ENCODE data around the gene DUSP16. TPM values are rescaled to one million over a fixed set of nuclear protein-coding genes. Genes with fewer than 3 reads are reported as not detected.

DUSP16 gene, protein sequence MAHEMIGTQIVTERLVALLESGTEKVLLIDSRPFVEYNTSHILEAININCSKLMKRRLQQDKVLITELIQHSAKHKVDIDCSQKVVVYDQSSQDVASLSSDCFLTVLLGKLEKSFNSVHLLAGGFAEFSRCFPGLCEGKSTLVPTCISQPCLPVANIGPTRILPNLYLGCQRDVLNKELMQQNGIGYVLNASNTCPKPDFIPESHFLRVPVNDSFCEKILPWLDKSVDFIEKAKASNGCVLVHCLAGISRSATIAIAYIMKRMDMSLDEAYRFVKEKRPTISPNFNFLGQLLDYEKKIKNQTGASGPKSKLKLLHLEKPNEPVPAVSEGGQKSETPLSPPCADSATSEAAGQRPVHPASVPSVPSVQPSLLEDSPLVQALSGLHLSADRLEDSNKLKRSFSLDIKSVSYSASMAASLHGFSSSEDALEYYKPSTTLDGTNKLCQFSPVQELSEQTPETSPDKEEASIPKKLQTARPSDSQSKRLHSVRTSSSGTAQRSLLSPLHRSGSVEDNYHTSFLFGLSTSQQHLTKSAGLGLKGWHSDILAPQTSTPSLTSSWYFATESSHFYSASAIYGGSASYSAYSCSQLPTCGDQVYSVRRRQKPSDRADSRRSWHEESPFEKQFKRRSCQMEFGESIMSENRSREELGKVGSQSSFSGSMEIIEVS
- 8.1 and 12.1 TPM in 2 replicates for total RNA-seq

DNA sequence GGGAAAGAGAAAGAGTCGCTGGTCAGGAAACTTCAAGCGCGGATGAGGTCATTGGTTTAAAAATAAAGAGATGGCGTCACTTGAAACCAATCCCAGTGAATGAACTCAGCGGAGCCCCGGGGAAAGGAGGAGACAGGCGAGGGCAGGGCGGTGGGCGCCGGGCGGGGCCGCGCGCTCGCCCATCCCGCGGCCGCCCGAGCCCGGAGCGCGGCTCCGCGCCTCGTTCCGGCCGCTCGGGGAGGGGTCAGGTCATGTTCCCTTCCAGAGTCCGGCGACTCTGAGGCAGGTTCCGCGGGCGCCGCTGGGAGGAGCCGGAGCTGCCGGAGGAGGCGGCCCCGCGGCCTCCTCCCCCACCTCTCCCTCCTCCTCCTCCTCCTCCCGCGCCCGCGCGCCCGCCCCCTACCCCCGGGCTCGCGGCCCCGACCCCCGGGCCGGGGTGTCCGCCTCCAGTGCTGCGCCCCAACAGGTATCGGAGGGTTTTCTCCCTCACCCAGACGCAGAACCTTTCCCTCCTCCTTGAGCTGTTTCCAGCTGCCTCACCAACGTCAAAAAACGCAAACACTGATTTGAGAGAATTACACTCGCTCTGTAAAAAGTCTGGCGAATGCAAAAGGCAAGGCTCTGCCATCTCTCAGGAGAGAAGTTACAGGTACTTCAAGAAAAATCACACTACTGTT lies at the start of gene DUSP16:
DUSP16 (minus strand) TSS at position 279 of the 677 bp plus-strand sequence. CDS start 41,765 bp downstream, outside the sequence.
- TF ChIP-seq, protein P1, sequence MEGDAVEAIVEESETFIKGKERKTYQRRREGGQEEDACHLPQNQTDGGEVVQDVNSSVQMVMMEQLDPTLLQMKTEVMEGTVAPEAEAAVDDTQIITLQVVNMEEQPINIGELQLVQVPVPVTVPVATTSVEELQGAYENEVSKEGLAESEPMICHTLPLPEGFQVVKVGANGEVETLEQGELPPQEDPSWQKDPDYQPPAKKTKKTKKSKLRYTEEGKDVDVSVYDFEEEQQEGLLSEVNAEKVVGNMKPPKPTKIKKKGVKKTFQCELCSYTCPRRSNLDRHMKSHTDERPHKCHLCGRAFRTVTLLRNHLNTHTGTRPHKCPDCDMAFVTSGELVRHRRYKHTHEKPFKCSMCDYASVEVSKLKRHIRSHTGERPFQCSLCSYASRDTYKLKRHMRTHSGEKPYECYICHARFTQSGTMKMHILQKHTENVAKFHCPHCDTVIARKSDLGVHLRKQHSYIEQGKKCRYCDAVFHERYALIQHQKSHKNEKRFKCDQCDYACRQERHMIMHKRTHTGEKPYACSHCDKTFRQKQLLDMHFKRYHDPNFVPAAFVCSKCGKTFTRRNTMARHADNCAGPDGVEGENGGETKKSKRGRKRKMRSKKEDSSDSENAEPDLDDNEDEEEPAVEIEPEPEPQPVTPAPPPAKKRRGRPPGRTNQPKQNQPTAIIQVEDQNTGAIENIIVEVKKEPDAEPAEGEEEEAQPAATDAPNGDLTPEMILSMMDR (IDR thresholded peaks at IDR 0.05; ENCODE audit: insufficient read depth, low read depth, low read length) = no peak
- H3K4me3 ChIP-seq (ENCODE audit: low read depth, low read length) = peak within 1 kb of the TSS; percentile 86
- DNase-seq (ENCODE audit: low read depth) = peak; percentile 97

DNA sequence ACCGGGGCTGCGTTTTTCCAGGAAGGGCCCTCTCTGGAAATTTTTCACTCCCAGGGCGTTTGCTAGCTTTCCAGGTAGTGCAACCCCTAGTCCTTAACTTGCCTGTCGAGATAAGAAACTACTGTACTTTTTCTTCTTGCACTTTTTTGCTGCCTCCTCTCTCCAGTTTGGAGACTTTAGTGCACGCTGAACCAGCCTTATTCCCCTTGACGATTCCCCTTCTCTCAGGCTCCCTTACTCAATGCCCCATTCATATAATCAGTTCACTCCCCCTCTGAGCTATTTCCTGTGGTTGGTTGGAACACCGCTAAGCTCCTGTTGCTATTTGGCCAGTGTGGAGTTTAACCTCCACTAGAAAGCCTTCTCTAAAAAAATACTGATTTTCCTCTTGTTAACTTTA lies 49.7 kb upstream of the DUSP16 start:
- H3K4me3 ChIP-seq (ENCODE audit: low read depth, low read length) = peak overlapping the region; percentile 79
- DNase-seq (ENCODE audit: low read depth) = peak; percentile 74
- TF ChIP-seq, protein P1 (IDR thresholded peaks at IDR 0.05; ENCODE audit: insufficient read depth, low read depth, low read length) = no peak

DNA sequence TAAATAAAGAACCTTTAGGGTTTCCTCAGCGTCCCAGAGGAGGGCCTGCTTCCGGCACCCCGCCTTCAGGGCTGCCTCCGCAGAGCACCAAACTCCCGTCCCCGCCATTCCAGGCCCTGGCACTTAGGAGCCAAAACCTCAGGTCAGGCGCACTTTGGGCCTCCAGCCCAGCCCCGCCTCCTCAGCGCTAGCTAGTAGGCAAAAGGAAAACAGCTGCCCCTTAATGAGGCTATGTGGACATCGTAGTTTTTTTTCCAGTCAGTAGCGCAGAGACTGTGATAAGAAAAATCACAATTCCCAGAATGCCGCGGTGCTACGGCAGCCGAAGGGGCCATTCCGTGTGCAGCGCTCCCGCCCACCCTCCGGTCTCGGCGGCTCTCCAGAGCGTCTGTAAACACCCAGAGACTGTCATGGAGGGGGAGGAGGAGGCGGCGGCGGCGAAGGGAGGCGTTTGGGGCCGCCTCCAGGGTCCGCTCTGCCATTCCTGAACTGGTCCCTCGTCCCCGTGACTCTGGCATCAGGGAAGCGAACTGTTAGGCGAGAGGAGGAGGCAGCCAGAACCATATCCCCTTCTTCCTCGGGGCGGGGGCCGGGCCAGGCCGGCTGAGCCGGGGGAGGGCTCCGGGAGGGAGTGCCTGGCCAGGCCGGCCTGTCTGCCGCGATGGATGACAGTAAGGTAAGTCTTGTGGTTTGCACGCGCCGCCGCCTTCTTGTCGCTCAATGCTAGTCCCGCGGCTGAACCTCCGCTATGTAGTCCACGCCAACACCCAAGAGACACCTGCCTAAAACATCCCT lies 49.0 kb upstream of the DUSP16 start, which contains the start of gene CREBL2:
CREBL2 (plus strand) TSS at position 365 of the 795 bp plus-strand sequence; CDS start at position 662, 297 bp downstream.
- TF ChIP-seq, protein P1 (IDR thresholded peaks at IDR 0.05; ENCODE audit: insufficient read depth, low read depth, low read length) = no peak
- H3K4me3 ChIP-seq (ENCODE audit: low read depth, low read length) = peak within 1 kb of the TSS; percentile 79
- DNase-seq (ENCODE audit: low read depth) = peak; percentile 97

DNA sequence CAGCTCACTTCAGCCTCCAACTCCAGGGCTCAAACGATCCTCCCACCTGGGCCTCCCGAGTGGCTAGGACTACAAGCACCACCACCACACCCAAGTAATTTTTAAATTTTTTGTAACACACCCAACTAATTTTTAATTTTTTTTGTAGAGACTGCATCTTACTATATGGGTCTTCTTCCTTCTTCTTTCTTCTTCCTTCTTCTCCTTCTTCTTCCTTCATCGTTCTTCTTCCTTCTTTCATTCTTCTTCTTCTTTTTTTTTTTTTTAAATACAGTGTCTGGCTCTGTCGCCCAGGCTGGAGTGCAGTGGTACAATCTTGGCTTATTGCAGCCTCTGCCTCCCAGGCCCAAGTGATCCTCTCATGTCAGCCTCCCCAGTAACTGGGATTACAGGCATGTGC lies 48.0 kb upstream of the DUSP16 start:
- no peak overlapping the region for H3K4me3 ChIP-seq (ENCODE audit: low read depth, low read length)
- DNase-seq (ENCODE audit: low read depth) = no peak
- TF ChIP-seq, protein P1 (IDR thresholded peaks at IDR 0.05; ENCODE audit: insufficient read depth, low read depth, low read length) = no peak

DNA sequence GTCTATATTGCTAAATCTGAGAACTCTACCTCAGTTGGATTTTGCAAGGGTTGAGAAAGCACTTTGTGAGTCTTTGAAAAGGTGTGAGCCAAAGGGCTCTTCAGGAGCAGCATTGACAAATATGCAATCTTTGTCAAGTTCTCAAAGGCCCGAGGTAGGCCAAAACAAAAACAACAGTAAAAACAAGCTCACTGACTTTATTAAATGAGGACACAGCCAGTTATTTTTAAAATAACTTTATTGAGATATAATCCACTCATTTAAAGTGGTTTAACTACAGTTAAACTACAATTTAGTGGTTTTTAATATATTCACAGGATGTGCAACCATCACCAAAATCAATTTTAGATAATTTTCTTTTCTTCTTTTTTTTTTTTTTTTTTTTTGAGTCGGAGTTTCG lies 47.0 kb upstream of the DUSP16 start:
- H3K4me3 ChIP-seq (ENCODE audit: low read depth, low read length) = no peak overlapping the region
- DNase-seq (ENCODE audit: low read depth) = no peak
- TF ChIP-seq, protein P1 (IDR thresholded peaks at IDR 0.05; ENCODE audit: insufficient read depth, low read depth, low read length) = no peak

DNA sequence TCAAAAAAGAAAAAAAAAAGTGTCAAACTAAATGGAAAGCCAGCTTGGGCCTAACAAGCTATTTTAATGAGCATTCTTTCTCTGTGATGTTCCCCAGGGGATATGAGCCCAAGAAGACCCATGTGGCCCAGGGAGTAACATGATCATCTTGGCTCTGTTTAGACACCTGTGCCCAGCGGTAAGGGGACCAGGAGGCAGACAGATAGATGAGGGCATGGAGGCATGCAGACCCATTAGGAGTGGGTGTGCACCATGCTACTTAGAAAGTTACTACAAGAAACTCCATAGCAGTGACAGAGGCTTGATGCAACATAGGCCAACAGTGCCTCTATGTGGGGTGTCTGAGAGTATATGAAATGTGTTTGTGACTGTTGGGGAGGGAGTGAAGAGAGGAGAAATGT lies 45.9 kb upstream of the DUSP16 start:
- TF ChIP-seq, protein P1 (IDR thresholded peaks at IDR 0.05; ENCODE audit: insufficient read depth, low read depth, low read length) = no peak
- no peak for DNase-seq (ENCODE audit: low read depth)
- no peak overlapping the region for H3K4me3 ChIP-seq (ENCODE audit: low read depth, low read length)

All from fibroblast of villous mesenchyme (primary cell).